ENCODE measurements around the gene GSTT2. TPM values are rescaled to one million over a fixed set of nuclear protein-coding genes. Genes with fewer than 3 reads are reported as not detected.
"Not testable (repeated sequence)": the region's sequence is repeated elsewhere in the genome, so short reads cannot be mapped to it uniquely, and the experiment has no call there.

Gene GSTT2
- total and polyA plus RNA-seq, 12 donors = 0.24 to 6.1 (median 1.00) TPM

DNA sequence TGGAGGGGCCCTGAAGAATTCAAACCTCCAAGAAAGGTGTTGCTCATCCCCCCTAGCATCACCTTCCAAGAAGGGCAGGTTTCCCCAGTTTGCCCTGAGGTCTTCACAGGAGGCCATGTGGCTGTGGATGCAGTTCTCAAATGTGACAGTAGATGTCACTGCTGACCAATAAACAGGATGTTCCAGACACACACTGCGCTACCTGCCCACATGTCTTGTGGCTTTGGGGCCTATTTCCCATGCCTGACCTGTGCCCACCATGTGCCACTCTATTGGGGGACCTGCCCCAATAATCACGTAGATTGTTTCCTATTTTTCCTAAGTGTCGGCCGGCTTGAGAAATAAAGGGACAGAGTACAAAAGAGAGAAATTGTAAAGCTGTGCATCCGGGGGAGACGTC, 4.5 kb downstream of the GSTT2 start:
- Histone ChIP-seq H3K4me3 (no peak overlapping the region), H3K36me3 (replicated peaks in 1 of 2) (no peaks in the 10 kb centered on the region), H3K27me3 (no peaks in the 10 kb centered on the region), H3K9me3 (replicated peaks in 1 of 3) (no peaks in the 10 kb centered on the region), H3K27ac (no peak overlapping the region), H3K4me1 (replicated peaks in 1 of 2) (no peaks in the 10 kb centered on the region)
- TF ChIP-seq, protein P1, sequence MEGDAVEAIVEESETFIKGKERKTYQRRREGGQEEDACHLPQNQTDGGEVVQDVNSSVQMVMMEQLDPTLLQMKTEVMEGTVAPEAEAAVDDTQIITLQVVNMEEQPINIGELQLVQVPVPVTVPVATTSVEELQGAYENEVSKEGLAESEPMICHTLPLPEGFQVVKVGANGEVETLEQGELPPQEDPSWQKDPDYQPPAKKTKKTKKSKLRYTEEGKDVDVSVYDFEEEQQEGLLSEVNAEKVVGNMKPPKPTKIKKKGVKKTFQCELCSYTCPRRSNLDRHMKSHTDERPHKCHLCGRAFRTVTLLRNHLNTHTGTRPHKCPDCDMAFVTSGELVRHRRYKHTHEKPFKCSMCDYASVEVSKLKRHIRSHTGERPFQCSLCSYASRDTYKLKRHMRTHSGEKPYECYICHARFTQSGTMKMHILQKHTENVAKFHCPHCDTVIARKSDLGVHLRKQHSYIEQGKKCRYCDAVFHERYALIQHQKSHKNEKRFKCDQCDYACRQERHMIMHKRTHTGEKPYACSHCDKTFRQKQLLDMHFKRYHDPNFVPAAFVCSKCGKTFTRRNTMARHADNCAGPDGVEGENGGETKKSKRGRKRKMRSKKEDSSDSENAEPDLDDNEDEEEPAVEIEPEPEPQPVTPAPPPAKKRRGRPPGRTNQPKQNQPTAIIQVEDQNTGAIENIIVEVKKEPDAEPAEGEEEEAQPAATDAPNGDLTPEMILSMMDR (IDR thresholded peaks at IDR 0.05) = peak in 3 of 6 experiments; percentile 25 to 73 (median 28)
- no peak for TF ChIP-seq POLR2A (IDR thresholded peaks at IDR 0.05)
- 45% methylated on average over 6 of the region's 6 CpGs; no CpG with 5 or more reads in 3 of the 4 donors for whole genome bisulfite sequencing, 4 donors
- DNase-seq = peak in 4 of 7 donors; percentile 18 to 51 (median 43)
- intact Hi-C loops (cut with DNase I) = no loop called here

- H3K4me1 ChIP-seq (replicated peaks in 1 of 2); H3K27me3 ChIP-seq; intact Hi-C loops (cut with DNase I); H3K4me3 ChIP-seq; H3K36me3 ChIP-seq (replicated peaks in 1 of 2); H3K27ac ChIP-seq; H3K9me3 ChIP-seq (replicated peaks in 1 of 3); DNase-seq: not testable (repeated sequence)
- WGBS, 4 donors = 82% methylated on average over 8 of the region's 8 CpGs; no CpG with 5 or more reads in 3 of the 4 donors
Observed at GRCh38 chr22:23986089-23986488, 6.2 kb downstream of the GSTT2 start.

GRCh38 chr22:23986538-23987178, 6.7 kb downstream of the GSTT2 start:
- H3K9me3 ChIP-seq (replicated peaks in 1 of 3); DNase-seq; H3K36me3 ChIP-seq (replicated peaks in 1 of 2); H3K4me1 ChIP-seq (replicated peaks in 1 of 2); H3K27me3 ChIP-seq; H3K27ac ChIP-seq; intact Hi-C loops (cut with DNase I); H3K4me3 ChIP-seq: not testable (repeated sequence)
- 90% methylated on average over 4 of the region's 4 CpGs; no CpG with 5 or more reads in 3 of the 4 donors for WGBS, 4 donors

DNA sequence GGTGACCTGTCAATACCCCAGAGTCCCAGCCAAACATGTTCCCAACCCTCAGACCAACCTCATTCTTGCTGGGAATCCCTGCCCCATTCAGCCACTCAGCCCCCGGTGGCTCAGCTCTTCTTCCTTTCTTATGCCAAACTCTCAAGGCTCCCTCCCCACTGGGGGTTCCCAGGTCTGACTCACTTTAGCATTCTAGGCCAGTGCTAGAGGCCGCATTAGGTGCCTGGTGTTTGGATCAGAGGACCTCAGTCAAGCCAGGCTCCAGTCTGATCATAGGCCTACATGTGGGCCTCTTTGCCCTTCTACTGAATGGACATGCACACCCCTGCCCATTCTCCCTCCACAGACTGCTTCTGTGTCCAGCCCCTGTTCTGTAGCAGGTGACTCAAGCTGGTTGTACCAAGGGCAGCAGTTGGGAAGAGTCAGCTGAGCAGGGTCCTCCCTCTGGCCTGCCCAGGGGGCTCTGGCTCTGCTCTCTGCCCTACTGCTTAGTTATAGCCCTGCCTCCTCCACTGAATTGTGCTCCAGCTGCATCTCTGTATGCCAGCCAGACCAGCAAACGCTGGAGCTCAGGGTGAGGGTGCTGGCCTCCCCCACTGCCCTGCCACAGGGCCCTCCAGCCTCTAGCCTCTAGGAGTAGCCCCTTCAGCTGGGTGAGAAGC, 9.8 kb downstream of the GSTT2 start:
- H3K4me3 ChIP-seq; H3K4me1 ChIP-seq (replicated peaks in 1 of 2); H3K27ac ChIP-seq; H3K27me3 ChIP-seq; intact Hi-C loops (cut with DNase I); H3K9me3 ChIP-seq (replicated peaks in 1 of 3); H3K36me3 ChIP-seq (replicated peaks in 1 of 2): not testable (repeated sequence)
- 17 to 57% (median 40%) methylated on average over 1 to 2 of the region's 3 CpGs; no CpG with 5 or more reads in 1 of the 4 donors for WGBS, 4 donors
- DNase-seq = peak in 5 of 7 donors; percentile 51 to 79 (median 70)

DNA sequence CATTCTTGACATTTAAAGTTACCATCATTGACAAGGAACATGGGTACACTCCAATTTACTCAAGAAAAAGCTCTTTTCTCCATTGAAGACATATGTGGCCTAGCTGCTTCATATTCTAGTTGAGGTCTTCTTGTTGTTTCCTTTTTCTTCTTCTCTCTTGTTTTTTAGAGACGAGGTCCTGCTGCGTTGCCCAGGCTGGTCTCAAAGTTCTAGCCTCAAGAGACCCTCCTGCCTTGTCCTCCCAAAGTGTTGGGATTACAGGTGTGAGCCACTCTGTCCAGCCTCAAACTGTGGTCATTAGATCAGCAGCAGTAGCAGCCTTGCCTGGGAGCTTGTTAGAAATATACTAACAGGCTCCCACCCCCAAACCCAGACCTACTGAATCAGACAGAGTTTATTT, 13.1 kb downstream of the GSTT2 start:
- WGBS, 4 donors = 56 to 75% (median 71%) methylated on average over 2 of the region's 2 CpGs

GRCh38 chr22:23993581-23994177, 13.7 kb downstream of the GSTT2 start:
- H3K4me1 ChIP-seq (replicated peaks in 1 of 2); DNase-seq; H3K4me3 ChIP-seq; H3K27me3 ChIP-seq; H3K36me3 ChIP-seq (replicated peaks in 1 of 2); H3K27ac ChIP-seq; H3K9me3 ChIP-seq (replicated peaks in 1 of 3); intact Hi-C loops (cut with DNase I): not testable (repeated sequence)
- 47 to 70% (median 55%) methylated on average over 4 of the region's 4 CpGs for WGBS, 4 donors

More for the DNA sequence above, 13.1 kb downstream of the GSTT2 start:
- H3K9me3 ChIP-seq (replicated peaks in 1 of 3); intact Hi-C loops (cut with DNase I); H3K4me1 ChIP-seq (replicated peaks in 1 of 2); H3K36me3 ChIP-seq (replicated peaks in 1 of 2); DNase-seq; H3K27me3 ChIP-seq; H3K27ac ChIP-seq; H3K4me3 ChIP-seq: not testable (repeated sequence)

Measured in adrenal gland (tissue), 12 donors.